NCI-H460 (cell line): Measurements from ENCODE around the gene LYAR. TPM values are rescaled to one million over a fixed set of nuclear protein-coding genes. Genes with fewer than 3 reads are reported as not detected.

Source experiments
- DNase-seq: peaks from one replicate; pipeline ENCODE4 v3.0.0-alpha.2; 2016; ENCODE audit warnings: low read depth; ENCODE audit errors: extremely low read depth
- total RNA-seq: library from RNA; depleted of rRNA; stranded (reverse); fragments of >200 nt; shearing (Covaris generic); gene quantifications from 2 replicates; pipeline ENCODE4 v1.2.3, GENCODE V29; 2014

LYAR gene
- total RNA-seq, 1 experiment from 2014 or later: 34.2 TPM

DNA sequence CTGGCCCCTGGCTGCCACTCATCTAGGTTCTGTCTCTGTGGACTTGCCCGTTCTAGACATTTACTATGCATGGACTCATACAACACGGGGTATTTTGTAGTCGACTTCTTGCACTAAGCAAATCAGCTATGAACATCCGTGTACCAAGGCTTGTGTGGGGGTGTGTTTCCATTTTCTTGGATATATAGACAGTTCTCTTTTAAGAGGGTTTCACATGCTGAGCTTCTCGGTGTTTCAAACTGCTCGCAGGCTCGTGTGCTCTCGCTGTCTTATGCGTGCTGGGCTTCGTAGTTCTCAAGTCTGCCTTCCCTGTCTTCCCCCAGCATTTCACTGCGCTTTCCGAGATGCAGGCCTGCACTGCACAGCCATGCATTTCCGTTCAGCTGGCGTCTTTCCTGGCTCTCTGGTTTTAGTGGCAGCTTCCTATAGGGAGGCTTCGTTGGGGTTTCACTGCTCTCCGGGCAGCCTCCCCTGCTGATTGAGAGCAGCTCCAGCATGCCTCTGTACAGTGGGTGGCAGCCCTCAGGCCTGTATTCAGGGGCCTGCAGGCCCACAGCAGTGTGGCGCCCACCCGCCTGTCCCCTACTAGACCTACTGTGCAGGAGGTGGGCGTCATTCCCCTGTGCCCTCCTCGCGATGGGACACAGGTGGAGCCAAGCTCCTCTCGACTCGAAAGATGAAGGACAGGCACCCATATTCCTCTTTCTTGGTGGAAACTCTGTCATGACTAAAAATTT, 27.7 kb upstream of the LYAR start:
- DNase-seq: no peak

DNA sequence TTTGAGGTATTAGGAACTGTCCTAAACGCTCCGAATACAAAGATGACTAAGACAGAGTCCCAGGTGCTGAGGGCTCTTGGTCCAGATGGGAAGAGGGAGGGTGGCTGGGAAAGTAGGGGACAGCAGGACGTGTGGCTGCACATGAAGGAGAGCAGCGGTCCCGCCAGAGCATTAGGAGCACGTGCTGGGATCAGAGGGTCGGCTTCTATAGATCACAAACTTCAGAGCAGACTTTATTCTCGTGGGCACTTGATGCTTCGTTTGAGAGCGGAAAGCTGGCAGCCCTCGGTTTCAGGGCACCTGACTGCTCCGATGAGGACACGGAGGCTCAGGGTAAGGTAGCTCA, 26.2 kb upstream of the LYAR start:
- no peak for DNase-seq

DNA sequence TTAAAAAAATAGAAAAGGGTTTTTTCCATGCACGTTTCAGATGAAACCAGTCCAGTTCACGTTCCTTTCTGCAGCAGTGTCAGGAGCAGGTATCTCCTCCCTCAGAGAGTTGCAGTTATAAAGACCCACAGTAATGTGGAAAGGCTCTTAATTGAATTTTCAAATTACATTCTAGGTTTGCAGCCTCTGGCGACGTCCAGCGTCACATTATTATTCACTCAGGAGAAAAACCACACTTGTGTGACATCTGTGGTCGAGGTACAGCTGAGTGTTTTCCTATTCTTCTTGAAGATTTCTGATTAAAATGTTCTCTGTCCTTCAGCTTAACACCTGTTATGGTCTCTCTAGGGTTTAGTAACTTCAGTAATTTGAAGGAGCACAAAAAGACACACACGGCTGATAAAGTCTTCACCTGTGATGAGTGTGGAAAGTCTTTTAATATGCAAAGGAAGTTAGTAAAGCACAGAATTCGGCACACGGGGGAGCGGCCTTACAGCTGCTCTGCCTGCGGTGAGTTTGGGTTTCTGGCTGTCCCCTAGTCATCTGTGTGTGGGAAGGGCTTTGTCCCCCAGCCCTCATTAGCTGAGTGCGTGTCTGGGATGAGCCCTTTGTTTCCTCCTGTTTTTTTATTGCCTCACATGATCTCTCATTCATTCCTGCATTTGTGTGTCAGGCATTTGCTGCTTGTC, 25.7 kb upstream of the LYAR start:
- no peak for DNase-seq

DNA sequence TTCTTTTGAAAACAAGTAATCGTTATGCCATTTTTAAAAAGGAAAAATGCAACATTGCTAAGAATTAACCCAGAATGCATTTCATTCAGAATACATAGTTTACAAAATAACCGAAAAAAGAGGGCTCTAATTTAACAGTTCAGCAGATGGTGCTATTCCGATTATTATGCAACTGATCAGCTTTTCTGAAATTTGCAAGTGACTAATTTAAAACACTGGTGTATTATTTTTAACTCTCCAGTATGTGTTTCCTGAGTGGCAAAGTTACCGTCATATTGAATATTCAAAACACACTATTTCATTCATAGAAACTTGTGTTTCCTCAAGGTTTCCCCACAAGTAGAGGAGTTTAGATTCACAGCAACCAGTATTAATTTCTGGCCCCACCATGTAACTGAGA, 21.2 kb upstream of the LYAR start:
- no peak for DNase-seq

DNA sequence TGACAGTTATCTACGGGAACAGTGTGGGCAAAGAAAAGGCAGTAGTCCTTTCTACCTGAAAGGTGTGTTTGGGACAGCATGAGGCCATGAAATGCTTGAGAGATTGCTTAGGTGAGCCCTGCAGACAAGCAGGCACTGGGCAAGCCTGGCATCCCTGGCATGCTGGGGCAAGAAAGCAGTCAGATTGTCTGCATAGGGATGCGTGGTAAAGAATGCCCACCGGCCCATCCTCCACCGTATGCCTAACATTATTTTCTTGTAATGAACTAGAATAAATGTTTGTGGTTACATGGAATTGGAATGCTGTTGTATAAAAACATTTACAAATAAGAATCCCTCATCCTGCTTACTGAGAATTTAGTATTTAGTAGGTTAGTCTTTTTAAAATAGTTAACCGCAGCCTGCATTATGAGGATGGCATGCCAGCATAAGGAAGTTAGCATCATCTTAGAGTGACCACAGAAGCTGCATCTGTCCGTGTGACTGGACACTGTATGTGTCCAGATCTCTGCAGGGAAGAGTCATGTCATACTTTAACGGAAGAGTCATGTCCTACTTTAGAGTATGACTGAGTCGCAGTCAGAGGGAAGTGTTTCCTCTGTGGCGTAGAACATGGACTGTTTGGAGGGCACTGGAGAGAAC, 19.0 kb upstream of the LYAR start:
- DNase-seq: no peak

DNA sequence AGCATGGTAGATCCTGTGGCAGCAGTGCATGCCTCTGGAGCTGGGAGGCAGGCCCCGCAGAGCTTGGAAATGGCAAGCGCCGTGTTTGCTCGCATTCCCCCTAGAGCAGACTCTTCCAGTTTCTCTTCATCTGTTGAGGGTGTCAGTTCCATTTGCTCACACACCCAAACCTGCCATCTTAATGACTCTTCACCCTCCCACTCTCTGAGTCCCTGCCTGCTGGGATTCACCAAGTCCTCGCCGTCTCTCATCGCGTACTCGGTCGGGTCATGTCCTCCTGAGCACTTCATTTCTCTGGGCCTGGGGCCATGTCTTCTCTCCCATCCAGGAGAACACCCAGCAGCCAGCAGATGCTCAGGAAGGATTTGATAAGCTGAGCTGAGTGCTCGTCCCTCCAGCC, 17.0 kb upstream of the LYAR start:
- no peak for DNase-seq

DNA sequence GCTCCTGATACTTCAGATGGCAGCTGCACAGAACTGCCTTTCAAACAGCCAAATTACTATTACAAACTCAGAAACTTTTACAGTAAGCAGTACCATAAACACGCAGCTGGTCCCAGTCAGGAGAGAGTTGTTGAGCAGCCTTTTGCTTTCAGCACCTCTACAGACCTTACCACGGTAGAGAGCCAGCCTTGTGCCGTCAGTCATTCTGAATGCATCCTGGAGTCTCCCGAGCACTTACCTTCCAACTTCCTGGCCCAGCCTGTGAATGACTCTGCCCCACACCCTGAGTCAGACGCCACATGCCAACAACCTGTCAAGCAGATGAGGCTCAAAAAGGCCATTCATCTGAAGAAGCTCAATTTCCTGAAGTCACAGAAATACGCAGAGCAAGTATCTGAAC, 12.5 kb upstream of the LYAR start:
- no peak for DNase-seq

DNA sequence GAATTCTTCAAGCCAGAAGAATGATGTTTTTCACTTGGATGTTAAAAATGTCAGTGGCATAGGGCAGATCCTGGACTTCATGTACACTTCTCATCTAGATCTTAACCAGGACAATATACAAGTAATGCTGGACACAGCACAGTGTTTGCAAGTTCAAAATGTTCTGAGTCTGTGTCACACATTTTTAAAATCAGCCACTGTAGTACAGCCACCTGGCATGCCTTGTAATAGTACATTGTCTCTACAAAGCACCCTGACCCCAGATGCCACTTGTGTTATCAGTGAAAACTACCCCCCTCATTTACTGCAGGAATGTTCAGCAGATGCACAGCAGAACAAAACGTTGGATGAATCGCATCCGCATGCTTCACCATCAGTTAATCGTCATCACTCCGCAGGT, 12.0 kb upstream of the LYAR start:
- DNase-seq: no peak

DNA sequence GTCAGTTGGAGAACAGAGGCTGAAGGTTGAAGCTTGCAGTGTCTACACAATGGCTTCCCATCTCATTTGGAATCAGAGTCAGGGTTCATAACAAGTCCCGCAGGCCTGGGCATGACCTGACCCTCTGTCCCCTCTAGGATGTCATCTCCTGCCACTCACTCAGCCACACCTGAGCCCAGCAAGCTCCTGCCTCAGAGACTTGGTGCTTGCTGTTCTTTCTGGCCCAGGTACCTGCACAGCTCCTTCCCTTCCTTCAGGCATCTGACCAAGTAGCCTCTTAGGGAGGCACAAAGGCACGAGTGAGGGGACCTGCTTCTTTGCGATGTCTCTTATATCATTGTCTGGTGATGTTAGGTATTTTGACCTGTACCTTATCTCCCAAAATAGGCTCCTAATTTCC, 9.1 kb upstream of the LYAR start:
- DNase-seq: no peak

DNA sequence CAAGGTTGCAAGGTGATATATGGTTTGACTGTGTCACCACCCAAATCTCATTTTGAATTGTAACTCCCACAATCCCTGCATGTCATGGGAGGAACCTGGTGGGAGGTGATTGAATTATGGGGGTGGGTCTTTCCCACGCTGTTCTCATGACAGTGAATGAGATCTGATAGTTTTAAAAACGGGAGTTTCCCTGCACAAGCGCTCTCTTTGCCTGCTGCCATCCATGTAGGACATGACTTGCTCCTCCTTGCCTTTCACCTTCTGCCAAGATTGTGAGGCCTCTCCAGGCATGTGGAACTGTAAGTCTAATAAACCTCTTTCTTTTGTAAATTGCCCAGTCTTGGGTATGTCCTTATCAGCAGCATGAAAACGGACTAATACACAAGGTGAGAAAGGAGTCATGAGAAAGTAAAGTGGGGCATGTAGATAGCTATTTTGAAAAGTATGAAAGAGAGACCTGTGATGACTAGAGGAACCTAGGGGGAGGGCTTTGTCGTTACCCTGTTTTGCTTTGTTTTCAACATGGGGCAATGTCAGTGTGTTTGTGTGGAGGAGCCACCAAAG, 6.4 kb upstream of the LYAR start:
- no peak for DNase-seq

DNA sequence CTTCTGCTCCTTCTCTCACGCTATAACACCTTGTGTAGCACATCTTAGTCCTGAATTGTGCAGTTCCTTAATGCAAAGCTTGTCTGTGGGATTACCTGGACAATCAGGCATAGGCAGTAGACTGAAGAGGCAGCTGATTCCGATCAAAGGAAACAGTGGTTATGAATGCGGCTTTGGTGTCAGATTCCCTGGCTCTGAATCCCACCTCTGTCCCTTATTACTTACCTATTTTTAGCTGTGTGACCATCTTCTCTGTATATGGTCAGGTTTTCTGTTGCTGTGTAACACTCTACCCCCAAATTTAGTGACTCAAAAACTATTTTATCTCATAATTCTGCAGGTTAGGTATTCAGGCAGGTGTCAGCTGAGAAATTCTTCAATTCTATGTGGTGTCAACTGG, 3.3 kb upstream of the LYAR start:
- no peak for DNase-seq

DNA sequence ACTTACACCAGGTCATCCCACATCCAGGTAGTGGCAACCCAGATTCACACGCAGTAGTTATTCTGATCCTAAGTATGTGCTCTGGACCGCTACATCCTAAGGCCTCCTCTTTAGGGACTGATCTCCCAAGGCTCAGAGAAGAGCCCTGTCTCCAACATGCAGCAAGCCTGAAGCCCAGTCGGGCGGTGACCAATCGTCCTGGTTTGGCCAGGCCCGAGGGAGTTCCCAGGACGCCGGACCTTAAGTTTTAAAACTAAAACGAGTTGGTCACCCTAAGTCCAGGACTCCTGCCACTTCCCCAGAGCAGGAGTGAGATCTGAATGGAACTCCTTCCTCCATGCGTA, 385 bp downstream of the LYAR start:
- DNase-seq: no peak

DNA sequence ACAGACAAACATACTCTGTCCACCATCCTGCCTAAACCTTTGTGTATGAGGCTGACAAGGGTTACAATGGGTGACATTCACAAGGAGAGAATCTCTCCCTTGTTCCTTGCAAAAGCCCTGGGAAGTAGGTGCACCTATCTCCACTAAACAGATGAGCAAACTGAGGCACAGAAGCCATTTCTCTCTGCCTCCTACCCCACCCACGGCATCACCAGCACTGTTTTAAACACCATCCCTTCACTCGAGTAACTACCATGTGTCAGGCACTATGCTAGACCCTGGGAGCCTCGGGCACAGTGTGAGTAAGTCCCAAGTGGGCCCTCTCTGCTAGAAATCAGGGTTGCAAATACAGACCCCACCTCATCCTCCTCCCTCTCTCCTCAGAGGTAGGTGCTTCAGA, 899 bp downstream of the LYAR start:
- DNase-seq: no peak

DNA sequence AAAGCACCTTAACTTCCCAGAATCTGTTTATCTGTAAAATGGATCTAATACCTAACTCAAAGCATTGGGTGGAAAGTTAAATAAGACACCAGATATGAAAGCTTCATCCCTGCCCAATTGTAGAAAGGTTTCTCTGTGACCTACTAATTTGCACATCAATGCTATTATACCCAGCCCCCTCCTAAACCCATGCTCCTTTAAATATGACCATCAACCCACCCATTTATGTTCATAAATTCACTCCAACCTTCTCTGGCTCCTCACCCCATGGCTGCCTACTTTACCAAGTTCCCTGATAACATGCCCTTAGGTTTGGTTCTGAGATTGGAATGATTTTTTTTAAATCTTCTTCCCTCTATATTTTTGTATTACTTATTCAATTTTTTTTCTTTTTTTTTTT, 1.9 kb downstream of the LYAR start:
- DNase-seq: no peak

DNA sequence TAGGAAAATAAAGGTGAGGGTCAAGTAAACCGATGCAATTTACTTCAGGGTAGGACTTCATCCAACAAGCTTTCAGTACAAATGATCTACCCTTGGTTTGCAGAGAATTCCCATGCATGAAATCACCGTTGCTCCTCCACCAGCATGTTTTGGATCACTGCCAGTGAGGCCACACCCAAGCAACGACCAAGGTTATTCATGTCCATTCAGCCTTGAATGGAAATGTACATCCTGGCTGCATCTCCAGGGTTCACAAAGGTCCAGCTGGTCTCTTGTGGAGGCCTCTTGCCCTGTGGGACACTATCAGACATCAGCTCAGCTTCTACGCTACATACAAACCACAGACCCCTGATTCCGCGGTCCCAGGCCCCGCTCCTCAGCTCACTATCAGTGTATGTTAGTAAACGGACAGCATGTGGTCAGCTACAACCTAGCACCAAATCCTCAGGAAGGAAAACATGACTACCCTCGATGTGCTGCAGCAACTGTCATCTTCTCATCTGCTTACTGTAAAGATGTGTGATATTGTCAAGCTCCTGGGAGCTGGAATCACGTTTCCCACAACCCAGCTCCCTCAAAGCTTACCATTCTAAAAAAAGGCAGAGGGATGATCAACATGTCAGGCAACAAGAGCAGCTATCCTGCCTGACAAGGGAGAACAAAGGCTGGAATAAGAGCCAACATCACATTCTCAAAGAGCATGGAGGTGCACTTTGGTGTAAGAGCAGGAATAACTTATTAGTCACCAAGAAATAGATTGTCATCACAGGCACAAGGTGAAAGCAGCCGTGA, 4.9 kb downstream of the LYAR start:
- DNase-seq: no peak

DNA sequence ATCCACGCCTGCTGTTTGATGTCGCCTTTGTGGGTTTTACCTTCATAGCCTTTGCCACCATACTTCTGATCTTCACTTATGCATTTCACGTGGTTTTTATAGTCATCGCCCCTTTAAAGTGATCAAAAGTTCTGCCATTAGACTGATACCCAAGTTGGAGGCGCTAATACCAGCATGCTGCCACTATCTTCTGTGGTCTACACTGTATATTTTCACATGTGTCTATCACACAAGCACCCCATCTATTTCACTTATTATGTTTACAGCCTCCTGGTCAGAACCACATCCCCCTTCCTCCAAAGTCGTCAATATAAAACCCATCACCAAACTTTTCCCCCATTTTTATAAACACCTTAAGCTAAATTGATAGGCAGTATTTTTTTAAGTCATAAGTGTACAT, 8.2 kb downstream of the LYAR start:
- no peak for DNase-seq

DNA sequence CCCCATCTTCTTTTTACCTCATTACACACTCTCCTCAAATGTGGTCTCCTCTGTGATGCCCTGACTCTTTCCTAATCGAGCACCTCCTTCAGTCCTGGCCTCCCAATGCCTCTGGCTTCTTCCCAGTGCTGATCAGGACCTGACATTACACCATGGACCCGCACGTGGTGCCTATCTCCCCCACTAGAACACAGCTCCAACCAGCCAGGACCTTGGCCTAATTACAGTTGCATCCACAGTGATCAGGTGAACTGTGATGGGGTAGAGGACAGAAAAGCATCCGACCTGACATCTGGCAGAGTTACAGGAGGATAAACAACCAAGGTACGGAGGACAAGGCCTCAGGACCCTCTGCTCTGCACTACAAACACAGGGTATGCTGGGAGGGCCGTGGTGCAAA, 12.4 kb downstream of the LYAR start:
- no peak for DNase-seq

DNA sequence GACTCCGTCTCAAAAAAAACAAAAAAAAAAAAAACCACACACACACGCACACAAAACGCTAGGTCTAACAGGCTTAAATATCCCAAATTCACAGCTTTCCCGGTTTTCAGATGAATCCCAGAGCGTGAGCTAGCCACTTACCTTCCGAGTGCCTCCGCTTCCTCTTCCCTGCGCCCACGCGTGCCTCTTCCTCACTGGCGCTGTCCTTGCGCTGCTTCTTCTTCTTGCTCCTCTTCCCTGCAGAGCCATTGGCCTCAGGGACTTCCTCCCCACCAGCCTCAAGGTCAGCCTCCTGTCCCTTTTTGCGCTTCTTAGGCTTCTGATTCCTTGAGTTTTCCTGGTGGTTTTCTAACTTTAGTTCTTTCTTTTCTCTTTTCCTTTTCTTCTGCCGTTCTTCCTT, 15.7 kb downstream of the LYAR start:
- DNase-seq: no peak

DNA sequence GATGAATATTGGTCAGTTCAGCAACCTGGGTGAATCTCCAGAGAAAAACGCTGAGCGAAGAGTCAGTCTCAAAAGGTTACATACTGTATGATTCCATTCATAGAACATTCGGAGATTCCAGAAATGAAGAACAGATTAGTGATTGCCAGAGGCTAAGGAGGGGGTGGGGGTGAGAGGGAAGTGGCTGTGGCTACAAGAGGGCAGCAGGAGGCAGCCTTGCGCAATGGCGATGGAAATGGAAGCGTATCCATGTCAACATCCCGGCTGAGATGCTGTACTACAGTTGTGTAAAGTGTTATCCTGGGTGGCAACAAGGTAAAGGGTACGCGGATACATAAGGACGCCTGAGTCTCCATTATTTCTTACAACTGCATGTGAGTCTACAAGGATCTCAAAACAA, 18.0 kb downstream of the LYAR start:
- DNase-seq: no peak

DNA sequence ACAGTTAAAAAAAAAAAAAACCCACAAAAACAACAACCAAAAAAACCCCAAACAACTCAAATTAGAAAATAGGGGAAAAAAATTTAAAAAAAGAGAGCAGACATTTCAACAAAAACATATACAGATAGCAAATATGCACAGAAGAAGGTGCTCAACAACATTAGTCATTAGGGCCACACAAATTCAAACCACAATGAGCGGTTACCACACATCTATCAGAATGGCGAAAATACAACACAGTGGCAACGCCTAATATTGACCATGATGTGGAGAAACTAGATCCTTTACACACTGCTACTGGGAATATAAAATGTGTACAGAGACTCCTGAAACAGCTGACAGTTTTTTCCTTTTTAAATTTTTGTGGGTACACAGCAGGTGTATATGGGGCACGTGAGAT, 19.4 kb downstream of the LYAR start:
- DNase-seq: no peak

DNA sequence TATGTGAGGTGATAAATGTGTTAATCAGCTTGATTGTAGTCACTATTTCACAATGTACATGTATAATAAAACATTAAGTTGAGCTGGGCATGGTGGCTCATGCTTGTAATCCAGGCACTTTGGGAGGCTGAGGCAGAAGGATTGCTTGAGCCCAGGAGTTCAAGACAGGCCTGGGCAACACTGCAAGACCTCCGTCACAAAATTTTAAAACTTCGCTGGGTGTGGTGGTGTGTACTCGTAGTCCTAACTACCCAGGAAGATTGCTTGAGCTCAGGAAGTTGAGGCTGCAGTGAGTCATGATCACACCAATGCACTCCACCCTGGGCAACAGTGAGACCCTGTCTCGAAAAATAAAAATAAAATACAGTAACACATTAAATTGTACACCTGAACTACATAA, 20.1 kb downstream of the LYAR start:
- no peak for DNase-seq
